HG02884 (cell line): ENCODE results near the gene METTL24.
"Not testable (repeated sequence)": the region's sequence is repeated elsewhere in the genome, so short reads cannot be mapped to it uniquely, and the experiment has no call there.

Source experiments
- ATAC-seq: cut with Tn5 transposase; IDR thresholded peaks from one replicate; pipeline ENCODE4 v1.9.1; 2021; ENCODE audit warnings: mild to moderate bottlenecking, moderate library complexity; ENCODE audit not compliant: unreplicated experiment

Gene METTL24

DNA sequence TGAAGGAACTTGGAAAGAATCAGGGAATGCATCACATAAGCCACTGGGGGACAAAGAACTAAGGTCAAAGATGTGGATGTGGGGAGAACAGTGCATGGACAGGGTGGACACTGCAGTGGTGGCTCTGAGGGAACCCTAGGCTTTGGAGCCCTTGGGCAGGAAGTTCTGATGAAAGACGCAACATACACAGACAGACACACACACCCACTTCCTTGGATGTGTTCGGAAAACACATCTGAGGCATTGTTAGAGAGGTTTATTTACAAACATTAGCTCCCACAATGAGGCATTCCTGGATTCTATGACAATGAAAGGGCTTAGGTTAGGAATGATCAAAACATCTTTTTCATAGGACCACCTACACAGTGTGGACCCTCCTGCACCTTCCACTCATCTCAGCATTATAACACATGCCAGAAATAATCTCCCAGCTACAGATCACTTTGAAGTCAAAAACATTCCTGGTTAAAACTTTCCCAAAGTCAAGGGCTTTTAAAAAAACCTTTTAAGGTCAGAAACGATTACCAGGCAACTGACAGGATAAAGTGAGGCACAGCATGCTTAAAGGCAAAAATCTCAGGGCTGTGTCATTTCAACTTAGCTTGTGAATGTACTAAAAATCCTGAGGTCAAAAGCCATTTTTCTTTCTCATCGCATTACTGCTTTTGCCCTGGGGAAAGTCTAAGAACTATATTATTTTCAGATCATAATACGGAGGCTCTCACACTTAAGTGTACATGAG lies 6.4 kb upstream of the METTL24 start:
- no peak for ATAC-seq

DNA sequence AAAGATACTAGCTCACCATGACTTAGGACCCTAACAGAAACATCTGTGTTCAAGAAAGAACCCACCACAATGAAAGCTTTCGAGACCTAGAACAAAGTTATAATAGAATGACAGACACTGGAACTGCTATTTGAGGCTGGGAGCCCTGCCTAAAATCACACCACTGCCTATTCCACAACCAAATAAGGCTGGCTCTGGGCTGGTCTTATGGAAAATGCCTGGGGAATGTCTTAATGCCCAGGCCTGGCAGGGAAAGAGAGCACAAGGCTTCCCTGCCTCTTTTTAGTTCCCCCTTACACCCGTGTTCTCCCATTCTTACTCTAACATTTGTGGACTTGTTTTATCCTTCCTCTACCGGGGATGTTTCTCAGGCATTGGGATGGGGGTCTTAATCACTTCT lies 5.6 kb upstream of the METTL24 start:
- ATAC-seq: no peak

DNA sequence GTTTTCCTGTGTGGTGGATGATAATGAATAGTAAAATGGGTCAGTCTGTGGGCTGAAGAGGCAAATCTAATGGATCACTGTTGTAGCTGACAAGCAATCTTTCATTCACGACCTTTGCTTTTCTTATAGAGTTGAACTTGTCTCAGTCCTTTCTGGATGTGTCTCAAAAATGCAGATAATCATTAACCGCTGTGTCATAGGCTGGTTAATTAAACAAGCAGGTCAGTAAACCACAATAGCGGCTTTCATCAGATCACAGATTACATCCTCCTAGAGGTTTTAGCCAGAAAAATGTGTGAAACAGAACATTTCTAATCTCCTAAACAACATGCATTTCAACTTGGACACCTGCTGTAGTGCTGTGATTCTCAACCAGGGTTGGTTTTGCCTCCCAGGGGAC lies 2.5 kb upstream of the METTL24 start:
- no peak for ATAC-seq

DNA sequence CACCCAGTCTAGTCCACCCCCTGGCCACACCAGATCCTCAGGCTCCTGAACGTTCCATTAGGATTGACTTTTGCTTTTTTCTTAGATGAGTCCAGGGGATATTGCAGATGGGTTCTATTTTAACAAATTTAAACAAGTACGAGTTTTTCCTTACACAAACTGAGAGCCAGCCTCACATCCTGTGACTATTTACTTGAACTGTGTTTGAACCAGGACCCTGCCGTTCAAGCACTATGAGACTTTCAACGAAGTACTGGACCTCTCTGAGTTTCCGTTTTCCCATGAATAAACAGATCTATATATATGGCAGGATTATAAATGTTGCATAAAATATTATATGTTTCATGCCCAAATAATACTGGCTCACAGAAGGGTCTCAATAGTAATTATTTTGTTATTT lies 1.4 kb upstream of the METTL24 start:
- no peak for ATAC-seq

DNA sequence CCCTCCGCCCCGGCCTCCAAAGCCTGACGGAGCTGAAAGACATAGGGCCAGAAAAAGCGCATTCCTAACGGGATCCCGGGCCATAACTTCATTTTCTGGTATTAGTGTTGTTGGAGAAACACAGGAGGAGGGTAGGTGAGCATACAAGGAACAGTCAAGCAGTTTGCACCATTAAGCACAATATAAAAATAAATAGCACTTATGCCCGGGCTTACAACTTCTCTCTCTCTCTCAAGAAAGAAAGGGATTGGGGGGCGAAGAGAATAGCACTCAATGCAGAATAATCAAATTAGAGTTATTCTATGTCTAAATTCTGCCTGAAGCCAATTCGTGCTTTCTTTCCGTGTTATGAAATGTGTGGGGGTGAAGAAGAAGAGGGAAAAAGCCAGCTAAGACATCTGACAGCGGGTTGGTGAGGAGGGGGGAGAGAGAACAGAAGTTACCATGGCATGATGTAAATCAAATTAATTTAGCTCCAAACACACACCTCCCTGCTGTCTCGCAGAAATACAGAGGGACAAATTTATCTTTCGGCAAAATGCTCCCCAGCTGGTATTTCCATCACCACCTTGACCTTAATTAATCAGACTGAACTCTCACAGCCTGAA lies 508 bp upstream of the METTL24 start:
- no peak for ATAC-seq

DNA sequence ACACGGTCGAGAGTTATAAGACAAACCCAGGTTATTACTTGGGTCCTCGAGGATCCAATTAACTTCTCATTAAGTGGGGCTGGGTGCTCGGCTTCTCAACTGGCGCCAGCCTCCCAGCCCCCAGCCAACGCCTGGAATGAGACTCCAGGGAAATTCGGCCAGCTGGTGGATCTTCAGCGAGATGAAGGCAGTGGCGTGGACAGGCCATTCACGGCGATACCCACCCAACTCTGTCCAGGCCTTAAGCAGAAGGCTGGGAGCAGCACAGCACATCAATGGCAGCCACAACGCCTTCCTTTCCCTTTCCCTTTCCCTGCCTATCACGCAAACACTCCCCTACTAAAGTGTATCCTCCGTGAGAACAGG lies 868 bp downstream of the METTL24 start:
- ATAC-seq: no peak

DNA sequence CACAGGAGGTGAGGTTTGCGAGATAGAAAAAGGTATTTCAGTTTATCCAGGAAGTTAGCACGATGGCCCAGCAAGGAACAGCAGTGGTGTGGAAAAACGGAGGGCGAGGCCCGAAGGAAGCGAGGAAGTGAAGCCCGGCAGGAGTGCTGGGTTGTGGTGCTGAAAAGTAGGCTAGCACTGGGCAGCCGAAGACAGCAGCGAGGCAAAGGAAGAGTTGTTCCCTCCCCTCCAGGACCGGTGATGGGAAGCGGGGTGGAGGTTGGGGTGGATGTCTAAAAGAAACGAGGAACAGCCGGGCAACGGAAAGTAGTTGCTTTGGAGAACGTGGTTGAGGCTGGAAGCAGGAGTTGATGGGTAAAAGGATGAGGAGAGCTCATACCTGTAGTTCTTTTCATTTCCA lies 1.4 kb downstream of the METTL24 start:
- ATAC-seq: no peak

DNA sequence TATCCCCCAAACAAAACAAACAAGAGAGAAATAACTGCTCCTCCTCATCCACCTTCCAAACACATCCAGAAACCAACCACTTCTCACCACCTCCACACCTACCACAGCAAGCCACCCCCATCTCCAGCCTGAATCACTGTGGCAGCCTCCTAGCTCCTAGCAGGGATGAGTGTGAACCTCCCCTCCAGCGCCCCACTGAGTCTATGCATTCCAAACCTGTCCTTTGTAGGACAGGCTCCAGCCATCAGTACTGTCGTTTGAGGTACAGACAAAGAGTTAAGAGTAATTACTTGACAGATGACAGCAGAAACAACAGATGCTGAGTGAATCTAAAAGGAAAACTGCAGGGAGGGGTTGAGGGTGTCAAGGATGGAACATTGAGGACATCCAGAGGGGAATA lies 2.4 kb downstream of the METTL24 start:
- no peak for ATAC-seq

DNA sequence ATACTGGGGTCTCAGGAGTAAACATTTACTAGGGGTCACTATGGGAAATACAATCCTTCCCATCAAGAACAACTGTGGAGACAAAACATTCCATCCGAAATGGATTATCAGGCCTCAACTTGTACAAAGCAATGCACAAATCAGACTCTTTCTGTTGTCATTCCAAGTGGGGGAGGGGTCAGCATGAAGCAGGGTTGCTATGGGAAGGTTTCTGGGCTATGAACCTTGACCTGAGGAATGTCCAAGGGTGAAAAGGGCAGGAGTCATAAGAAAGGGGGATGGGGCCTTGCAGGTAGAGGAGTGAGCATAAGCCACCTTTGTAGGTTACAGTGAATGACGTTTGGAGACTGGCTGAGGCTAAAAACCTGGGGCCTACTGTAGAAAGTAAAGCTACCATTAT lies 3.1 kb downstream of the METTL24 start:
- ATAC-seq: no peak

DNA sequence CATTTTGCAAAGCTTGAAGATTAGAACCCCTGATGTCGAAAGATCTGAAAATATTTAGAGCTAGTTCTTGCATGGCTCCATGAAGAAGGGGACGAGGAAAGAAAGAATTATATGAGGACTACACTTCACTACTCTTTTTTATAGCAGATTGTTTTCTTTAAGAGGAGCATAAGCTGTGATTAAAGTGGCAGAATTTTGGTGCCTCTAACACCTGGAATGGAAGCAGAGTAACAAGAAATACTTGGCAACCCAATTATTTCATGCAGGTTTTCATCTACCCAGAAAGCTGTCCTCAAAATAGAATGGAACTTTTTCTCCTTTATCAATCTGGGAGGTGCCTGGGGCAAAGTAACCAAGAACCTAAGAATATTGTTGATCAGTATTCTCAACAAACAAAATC lies 4.0 kb downstream of the METTL24 start:
- no peak for ATAC-seq

DNA sequence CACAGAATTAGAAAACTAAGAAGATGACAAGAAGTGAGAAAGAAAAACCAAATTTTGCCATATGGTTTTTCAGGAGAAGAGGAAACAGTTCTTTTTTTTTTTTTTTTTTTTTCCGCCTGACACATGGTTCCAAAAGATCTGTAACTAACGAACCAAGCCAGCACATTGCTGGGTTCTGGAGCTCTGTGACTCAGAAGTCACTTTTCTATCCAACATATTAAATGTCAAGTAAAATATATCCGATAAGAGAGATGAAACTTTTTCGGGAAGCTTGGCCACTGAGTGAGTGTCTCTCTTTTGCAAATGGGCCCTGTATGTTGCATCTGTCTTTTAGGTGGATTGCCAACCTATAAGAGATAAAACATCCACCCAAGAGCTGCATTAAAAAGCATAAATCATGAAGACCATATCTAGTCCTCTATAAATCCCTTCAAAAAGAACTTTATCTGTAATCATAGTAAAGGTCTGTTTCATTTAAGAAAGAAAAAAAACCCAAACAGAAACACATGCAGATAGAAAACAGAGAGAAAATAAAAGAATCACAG lies 4.6 kb downstream of the METTL24 start:
- no peak for ATAC-seq

DNA sequence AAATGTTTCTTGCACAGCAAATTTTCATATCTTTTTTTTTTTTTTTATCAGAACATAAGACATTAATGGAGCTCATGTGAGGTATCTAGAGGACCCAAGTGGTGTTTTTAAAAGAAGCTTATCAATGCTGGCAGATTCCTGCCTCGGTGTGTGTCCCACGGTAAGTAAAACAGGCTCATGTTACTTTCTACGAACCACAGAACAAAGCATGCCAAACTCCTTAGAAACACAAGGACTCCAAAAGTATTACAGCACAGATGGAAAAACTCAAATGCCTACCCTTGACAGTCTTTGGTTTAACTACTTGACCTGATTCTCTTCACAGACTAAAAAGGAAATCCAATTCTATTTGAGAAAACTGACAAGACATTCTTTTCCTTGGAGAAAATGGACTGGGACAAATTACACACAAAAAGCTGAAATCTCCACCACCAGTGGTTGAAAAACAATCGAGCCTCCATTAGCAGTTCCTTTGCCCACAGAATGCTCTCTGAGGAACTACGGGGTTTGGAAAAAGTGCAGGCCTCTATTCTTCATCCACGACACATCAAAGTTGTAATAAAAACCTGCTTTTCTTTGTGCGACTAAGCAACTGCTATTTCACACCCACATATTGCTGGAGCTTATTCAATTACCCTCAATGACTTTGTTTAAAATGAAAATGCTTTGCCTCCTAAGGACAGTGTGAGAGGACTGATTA lies 5.4 kb downstream of the METTL24 start:
- no peak for ATAC-seq

DNA sequence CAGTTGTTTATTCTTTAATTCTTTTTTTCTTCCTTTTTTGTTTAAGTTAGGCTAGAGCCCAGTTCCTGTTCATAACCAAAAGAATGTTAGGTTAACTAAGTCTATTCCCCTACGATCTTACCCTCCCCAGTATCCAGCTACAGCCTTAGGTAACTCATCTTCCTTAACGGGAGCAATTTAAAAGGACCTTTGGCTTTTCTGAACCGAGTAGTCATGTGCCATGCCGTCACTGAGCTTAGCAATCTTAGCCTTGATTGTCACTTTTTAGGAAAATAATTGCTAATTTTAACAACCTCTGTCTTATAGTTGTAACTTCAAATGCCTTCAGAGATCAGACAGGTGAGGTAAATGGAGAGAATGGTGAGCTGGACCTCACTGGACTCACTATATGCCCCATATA lies 6.2 kb downstream of the METTL24 start:
- ATAC-seq: no peak

DNA sequence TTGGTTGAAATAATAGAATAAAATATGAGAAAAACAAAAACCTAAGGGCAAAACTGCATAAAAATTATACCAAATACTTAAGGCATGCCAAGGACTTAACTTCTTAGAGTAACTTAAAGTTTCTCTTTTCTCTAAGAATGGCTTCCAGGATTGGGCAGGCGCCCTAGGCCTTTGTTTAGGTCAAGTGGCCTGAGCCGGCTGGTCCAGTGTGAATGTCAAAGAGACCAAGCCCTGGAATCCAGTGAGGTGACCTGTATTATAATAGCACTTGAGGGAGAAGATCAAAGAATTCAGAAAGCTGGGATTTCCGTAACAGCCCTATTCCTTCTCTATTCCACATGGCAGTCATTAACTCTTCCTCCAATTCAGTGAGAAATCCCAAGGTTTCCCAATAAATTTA lies 6.6 kb downstream of the METTL24 start:
- no peak for ATAC-seq

DNA sequence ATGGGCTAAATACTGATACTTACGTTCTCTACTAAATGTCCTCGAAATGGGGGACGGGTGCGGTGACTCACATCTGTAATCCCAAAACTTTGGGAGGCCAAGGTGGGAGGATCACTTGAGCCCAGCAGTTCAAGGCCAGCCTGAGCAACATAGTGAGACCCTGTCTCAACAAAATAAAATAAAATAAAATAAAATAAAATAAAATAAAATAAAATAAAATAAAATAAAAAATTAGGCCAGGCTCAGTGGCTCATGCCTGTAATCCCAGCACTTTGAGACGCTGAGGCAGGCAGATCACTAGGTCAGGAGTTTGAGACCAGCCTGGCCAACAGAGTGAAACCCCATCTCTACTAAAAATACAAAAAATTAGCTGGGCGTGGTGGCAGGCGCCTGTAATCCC lies 7.6 kb downstream of the METTL24 start:
- not testable (repeated sequence) for ATAC-seq

DNA sequence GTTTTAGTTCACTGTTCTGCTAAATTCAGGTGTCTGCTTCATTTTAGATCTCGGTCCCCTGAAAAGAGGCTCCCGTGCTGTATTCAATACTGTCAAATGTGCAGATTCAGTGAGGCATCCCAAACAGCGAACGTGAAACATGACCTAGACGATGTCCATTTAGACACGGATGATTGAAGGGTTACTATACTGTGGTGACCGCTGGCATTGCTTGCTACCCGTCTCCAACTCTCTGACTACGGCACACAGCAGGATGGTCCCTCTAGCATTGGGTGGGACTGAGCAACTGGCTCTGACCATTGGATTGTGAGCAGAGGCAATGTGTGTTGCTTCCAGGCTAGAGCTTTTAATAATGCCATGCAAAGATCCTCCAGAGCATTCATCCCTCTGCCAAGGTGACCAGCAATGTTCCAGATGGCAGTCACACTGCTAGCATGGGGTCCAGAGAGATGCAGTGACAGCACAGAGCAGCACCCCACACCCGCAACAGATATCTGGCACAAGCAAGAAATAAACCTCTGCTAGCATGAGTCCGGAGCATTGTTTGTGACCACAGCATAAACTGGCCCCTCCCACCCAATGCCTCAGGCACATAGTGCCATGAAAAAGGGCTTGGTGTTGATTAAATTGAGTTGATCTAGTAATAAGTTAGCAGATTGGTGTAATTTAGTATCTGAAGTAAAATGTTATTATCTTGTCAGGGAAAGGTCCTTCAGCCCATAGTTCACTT lies 9.0 kb downstream of the METTL24 start:
- no peak for ATAC-seq

DNA sequence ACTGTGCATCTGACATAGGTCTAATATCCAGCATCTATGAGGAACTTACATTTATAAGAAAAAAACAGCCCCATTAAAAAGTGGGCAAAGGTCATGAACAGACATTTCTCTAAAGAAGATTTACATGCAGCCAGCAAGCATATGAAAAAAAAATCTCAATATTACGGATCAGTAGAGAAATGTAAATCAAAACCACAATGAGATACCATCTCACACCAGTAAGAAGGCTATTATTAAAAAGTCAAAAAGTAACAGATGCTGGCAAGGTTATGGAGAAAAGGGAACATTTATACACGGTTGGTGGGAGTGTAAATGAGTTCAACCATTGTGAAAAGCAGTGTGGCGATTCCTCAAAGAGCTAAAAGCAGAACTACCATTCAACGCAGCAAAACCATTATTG lies 13.1 kb downstream of the METTL24 start:
- ATAC-seq: no peak

DNA sequence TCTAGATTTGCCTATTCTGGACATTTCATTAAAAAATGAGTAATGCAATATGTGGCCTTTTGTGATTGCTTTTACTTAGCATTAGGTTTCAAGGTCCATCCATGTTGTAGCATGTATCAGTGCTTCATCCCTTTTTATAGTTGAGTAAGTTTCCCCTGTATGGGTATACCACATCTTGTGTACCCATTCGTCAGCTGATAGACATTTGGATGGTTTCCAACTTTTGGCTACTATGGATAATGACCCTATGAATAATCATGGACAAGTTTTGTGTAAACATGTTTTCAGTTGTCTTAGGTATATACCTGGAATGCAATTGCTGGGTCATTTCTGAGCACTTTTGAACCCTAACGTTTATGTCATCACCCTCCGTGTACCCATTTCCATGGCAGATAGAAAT lies 15.4 kb downstream of the METTL24 start:
- ATAC-seq: no peak

DNA sequence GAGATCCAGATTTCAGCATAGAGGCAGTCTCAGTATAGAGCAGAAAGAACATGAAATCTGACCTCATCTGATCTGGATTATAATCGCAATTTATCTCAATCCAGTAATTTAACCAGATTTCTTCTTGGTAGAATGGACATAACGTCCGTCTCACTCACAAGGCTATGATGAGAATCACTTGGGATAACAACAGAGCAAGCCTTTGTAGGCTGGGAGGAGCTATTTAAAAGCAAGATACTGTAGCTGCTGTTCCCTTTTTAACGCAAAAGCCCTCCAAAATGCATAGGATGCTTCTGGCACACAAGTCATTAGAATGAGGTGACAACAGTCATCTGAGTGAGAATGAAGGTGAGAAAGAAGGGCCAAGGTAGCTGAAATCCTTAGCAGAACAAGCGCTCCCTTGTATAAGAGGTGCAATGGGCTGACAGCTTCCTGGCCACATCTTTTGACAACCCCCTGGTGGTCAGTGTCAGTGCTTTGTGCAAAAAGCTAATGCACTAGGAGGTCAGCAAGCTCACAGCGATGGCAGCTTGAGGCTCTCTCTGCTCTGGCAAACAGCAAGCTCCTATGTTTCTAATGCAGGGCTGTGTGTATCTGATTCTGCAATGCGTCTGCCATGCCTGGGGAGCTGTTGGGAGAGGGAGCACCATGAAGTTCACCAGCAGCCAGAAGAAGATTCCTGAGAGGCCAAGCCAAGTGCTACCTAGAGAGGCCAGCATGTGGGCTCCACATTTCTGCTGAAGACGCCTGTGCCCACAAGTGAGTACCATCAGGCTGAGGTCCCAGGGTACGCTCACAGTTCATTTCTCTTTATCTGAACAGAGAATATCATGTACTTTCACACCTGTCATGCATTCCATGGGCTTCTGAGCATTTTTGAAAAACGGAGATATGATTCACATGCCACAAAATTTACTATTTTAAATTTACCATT lies 16.2 kb downstream of the METTL24 start:
- no peak for ATAC-seq

DNA sequence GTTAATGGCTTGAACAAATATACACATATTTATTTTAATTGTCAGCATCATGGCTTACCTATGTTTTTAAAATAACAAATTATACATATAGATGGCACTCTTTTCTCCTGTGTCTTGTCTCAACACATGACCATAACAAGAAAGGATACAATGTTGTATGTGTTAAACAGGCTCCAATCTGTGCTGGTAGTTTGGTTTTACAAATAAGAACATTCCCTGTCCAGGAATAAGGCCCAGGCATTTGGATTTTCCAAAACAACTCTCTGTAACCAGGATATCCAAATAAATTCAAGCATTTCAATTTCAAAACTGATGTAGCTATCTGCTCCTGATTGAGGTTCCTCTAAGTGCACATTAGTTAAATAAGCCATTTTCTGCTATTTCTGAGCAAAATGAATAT lies 17.1 kb downstream of the METTL24 start:
- no peak for ATAC-seq
